Aorta (tissue), 5 donors: ENCODE measurements around the gene MYOD1. TPM values are rescaled to one million over a fixed set of nuclear protein-coding genes. Genes with fewer than 3 reads are reported as not detected.

Source experiments
- ATAC-seq: fragments of 200-7000 bp; cut with Tn5 transposase; one replicate; pipeline ENCODE4 v1.9.1; 2022; ENCODE audit warnings: moderate library complexity; ENCODE audit not compliant: low FRiP score
- DNase-seq, 2 donors: peaks; one replicate each; pipeline ENCODE4 v3.0.0-alpha.2; 2020
- H3K27ac ChIP-seq, 2 donors: one replicate each; pipeline ENCODE4 v1.5.1; 2013; ENCODE audit warnings: low read length in 2 of 2, mild to moderate bottlenecking in 2 of 2, moderate library complexity in 2 of 2, control low read depth in 1 of 2, inconsistent platforms in 1 of 2, low read depth in 1 of 2
- H3K27me3 ChIP-seq, 2 donors: one replicate each; pipeline ENCODE4 v1.6.1; 2013; ENCODE audit warnings: control low read depth in 1 of 2, low read length in 1 of 2, mild to moderate bottlenecking in 1 of 2, moderate library complexity in 1 of 2; ENCODE audit not compliant: insufficient read depth in 2 of 2, control insufficient read depth in 1 of 2
- H3K36me3 ChIP-seq, 2 donors: one replicate each; pipeline ENCODE4 v1.6.1; 2013; ENCODE audit warnings: control low read depth in 1 of 2, low read length in 1 of 2, mild to moderate bottlenecking in 1 of 2; ENCODE audit not compliant: insufficient read depth in 2 of 2, control insufficient read depth in 1 of 2
- H3K4me1 ChIP-seq, 2 donors: one replicate each; pipeline ENCODE4 v1.6.1; 2013; ENCODE audit warnings: low read length in 2 of 2, control low read depth in 1 of 2, mild to moderate bottlenecking in 1 of 2, moderate library complexity in 1 of 2; ENCODE audit not compliant: insufficient read depth in 2 of 2, control insufficient read depth in 1 of 2
- H3K4me3 ChIP-seq, 2 donors: one replicate each; pipeline ENCODE4 v1.5.1; 2013; ENCODE audit warnings: low read length in 2 of 2, control low read depth in 1 of 2, mild to moderate bottlenecking in 1 of 2
- H3K9me3 ChIP-seq: one replicate; pipeline ENCODE4 v1.6.1; 2013; ENCODE audit warnings: mild to moderate bottlenecking, low read length; ENCODE audit not compliant: control insufficient read depth
- WGBS, 2 donors: extraction: QIAGEN DNeasy Blood & Tissue Kit; methylation state at CpG; one replicate each; pipeline ENCODE4 v1.1.7; 2013; 5-methylcytosine and 5-hydroxymethylcytosine counted together
- intact Hi-C, 2 donors: fragments of 100-400 bp; cut with DNase I; formaldehyde crosslinking; loops; one replicate each; pipeline versions ENCODE4 v1.14.2 to v1.15.0; 2022
- polyA plus RNA-seq, 2 donors: library from polyadenylated mRNA; stranded (reverse); fragments of 200-250 nt; gene quantifications; one replicate each; pipeline ENCODE4 v1.2.3, GENCODE V29; 2013
- total RNA-seq, 2 donors: library from RNA; stranded (reverse); fragmentation: NEBNext Ultra II Directional; extraction: Animal tissue kit (Norgen Biotek cat#: 25700); gene quantifications; one replicate each; pipeline ENCODE4 v1.2.1, GENCODE V29; 2021
- donor health status: healthy with polysubstance abuse.
- donor health status: Bipolar disorder and iron deficiency.
- donor health status: DM: no; HTN: no; CAD: no.
- donor health status: DM: no; HTN: no; CAD: no.
- donor health status: DM: yes; HTN: yes; CAD: no.

MYOD1 gene
- total and polyA plus RNA-seq, 4 donors: not detected

GRCh38 chr11:17725174-17725573, 5.8 kb downstream of the MYOD1 start:
- peaks cover 0 to 3% of the 10 kb centered on the region in 2 donors for H3K27me3 ChIP-seq
- 76 to 79% methylated on average over 2 of the region's 2 CpGs for WGBS, 2 donors

GRCh38 chr11:17730137-17730536, 10.8 kb downstream of the MYOD1 start:
- H3K4me3 ChIP-seq: no peak overlapping the region
- H3K27ac ChIP-seq: no peak overlapping the region
- H3K9me3 ChIP-seq: no peaks in the 10 kb centered on the region
- 56 to 58% methylated on average over 2 of the region's 2 CpGs for WGBS, 2 donors
- intact Hi-C loops: loop anchor here (2.0 to 5.0 kb wide), 4 partner anchors 97 to 372 kb away; no protein-coding TSS in a partner anchor
- H3K36me3 ChIP-seq: no peaks in the 10 kb centered on the region
- ATAC-seq: no peak
- no peaks in the 10 kb centered on the region for H3K4me1 ChIP-seq
- peak in 1 of 2 donors; percentile 28 for DNase-seq
- no peaks in the 10 kb centered on the region for H3K27me3 ChIP-seq

More at GRCh38 chr11:17725174-17725573, 5.8 kb downstream of the MYOD1 start:
- H3K36me3 ChIP-seq: no peaks in the 10 kb centered on the region
- no peaks in the 10 kb centered on the region for H3K4me1 ChIP-seq
- H3K4me3 ChIP-seq: no peak overlapping the region
- H3K9me3 ChIP-seq: peaks cover 2% of the 10 kb centered on the region
- H3K27ac ChIP-seq: no peak overlapping the region
- no peak for ATAC-seq
- no peak for DNase-seq
- intact Hi-C loops: no loop called here

- WGBS, 2 donors: 13 to 16% methylated on average over 9 of the region's 9 CpGs
- Histone ChIP-seq H3K4me3 (no peak overlapping the region), H3K27me3 (no peaks in the 10 kb centered on the region), H3K36me3 (no peaks in the 10 kb centered on the region), H3K9me3 (no peaks in the 10 kb centered on the region), H3K4me1 (no peaks in the 10 kb centered on the region), H3K27ac (no peak overlapping the region)
- intact Hi-C loops: loop anchor here (1.0 to 5.0 kb wide), 5 partner anchors 96 to 371 kb away; no protein-coding TSS in a partner anchor
- DNase-seq: peak; percentile 78 to 90
- ATAC-seq: peak; percentile 83
Observed at GRCh38 chr11:17730608-17731462, 11.5 kb downstream of the MYOD1 start.

GRCh38 chr11:17733261-17733660, 13.9 kb downstream of the MYOD1 start:
- Histone ChIP-seq H3K4me1 (no peaks in the 10 kb centered on the region), H3K36me3 (no peaks in the 10 kb centered on the region), H3K27me3 (no peaks in the 10 kb centered on the region), H3K27ac (no peak overlapping the region), H3K4me3 (no peak overlapping the region), H3K9me3 (no peaks in the 10 kb centered on the region)
- intact Hi-C loops: loop anchor here (5.0 kb wide), 3 partner anchors 94 to 369 kb away; no protein-coding TSS in a partner anchor
- WGBS, 2 donors: 79 to 95% methylated on average over 4 of the region's 4 CpGs
- DNase-seq: peak in 1 of 2 donors; percentile 21
- ATAC-seq: no peak

GRCh38 chr11:17734418-17734911, 15.1 kb downstream of the MYOD1 start, which contains the start of gene KCNC1:
KCNC1 (plus strand) TSS chr11:17734781; CDS start chr11:17736003, 1,222 bp downstream.
- peak within 1 kb of the TSS in 1 of 2 donors; percentile 28 for H3K4me3 ChIP-seq
- H3K27me3 ChIP-seq: no peaks in the 10 kb centered on the region
- no peaks in the 10 kb centered on the region for H3K9me3 ChIP-seq
- no peak within 1 kb of the TSS for H3K27ac ChIP-seq
- H3K4me1 ChIP-seq: no peaks in the 10 kb centered on the region
- DNase-seq (peak in 1 of 2 donors; percentile 82), ATAC-seq (no peak)
- intact Hi-C loops: loop anchor here (5.0 kb wide), 3 partner anchors 93 to 368 kb away; no protein-coding TSS in a partner anchor
- H3K36me3 ChIP-seq: no peaks in the 10 kb centered on the region
- WGBS, 2 donors: 0 to 1% methylated on average over 39 to 66 of the region's 66 CpGs

GRCh38 chr11:17734986-17735817, 15.8 kb downstream of the MYOD1 start:
- ATAC-seq: peak; percentile 81
- intact Hi-C loops: loop anchor here (5.0 kb wide), 3 partner anchors 92 to 367 kb away; no protein-coding TSS in a partner anchor
- Histone ChIP-seq H3K27ac (no peak overlapping the region), H3K4me3 (peak overlapping the region in 1 of 2 donors; percentile 28), H3K4me1 (no peaks in the 10 kb centered on the region), H3K27me3 (no peaks in the 10 kb centered on the region), H3K9me3 (no peaks in the 10 kb centered on the region), H3K36me3 (no peaks in the 10 kb centered on the region)
- WGBS, 2 donors: 1% methylated on average over 46 to 73 of the region's 73 CpGs
- peak; percentile 79 to 93 for DNase-seq

GRCh38 chr11:17735818-17736578, 16.6 kb downstream of the MYOD1 start:
- Histone ChIP-seq H3K4me1 (no peaks in the 10 kb centered on the region), H3K27ac (no peak overlapping the region), H3K36me3 (no peaks in the 10 kb centered on the region), H3K4me3 (no peak overlapping the region), H3K9me3 (no peaks in the 10 kb centered on the region), H3K27me3 (no peaks in the 10 kb centered on the region)
- no peak for ATAC-seq
- DNase-seq: peak in 1 of 2 donors; percentile 71
- intact Hi-C loops: no loop called here
- 5 to 6% methylated on average over 93 to 102 of the region's 102 CpGs for WGBS, 2 donors

- DNase-seq (no peak), ATAC-seq (no peak)
- no peaks in the 10 kb centered on the region for H3K27me3 ChIP-seq
Observed at GRCh38 chr11:17736579-17736893, 17.2 kb downstream of the MYOD1 start.

More at GRCh38 chr11:17736579-17736893, 17.2 kb downstream of the MYOD1 start:
- WGBS, 2 donors: 18 to 21% methylated on average over 12 of the region's 12 CpGs
- Histone ChIP-seq H3K9me3 (no peaks in the 10 kb centered on the region), H3K4me1 (no peaks in the 10 kb centered on the region), H3K27ac (no peak overlapping the region), H3K36me3 (no peaks in the 10 kb centered on the region), H3K4me3 (no peak overlapping the region)
- intact Hi-C loops: no loop called here
